ENCODE results near the gene PRR29.
"Not testable (repeated sequence)": the region's sequence is repeated elsewhere in the genome, so short reads cannot be mapped to it uniquely, and the experiment has no call there.

Gene PRR29

DNA sequence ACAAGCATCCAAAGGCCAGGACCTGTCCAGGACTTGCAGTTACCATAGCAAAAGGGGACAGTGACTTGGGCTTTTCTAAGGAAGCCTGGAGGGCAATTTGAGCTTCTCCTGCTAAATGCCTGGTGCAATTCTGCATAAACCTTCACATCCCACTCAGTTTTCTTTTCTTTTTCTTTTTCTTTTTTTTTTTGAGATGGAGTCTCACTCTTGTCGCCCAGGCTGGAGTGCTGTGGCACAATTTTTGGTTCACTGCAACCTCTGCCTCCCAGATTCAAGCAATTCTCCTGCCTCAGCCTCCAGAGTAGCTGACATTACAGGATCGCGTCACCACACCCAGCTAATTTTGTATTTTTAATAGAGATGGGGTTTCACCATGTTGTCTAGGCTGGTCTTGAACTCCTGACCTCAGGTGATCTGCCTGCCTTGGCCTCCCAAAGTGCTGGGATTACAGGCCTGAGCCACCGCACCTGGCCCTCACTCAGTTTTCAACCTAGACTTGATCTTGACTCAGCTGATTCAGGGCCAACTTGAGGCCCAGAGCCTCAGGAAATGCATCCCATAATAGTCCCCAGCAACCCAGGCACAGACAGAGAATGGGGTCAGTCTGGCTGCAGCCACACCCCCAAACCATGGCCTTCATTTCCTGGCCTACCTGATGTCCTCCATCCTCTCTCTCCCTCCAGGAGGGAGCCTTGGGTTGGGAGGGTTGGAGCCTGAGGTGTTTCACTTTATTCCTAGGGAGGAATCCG, 9.1 kb downstream of the PRR29 start:
- DNase-seq (ENCODE audit: extremely low spot score, insufficient read length, low read depth); FAIRE-seq: not testable (repeated sequence)

DNA sequence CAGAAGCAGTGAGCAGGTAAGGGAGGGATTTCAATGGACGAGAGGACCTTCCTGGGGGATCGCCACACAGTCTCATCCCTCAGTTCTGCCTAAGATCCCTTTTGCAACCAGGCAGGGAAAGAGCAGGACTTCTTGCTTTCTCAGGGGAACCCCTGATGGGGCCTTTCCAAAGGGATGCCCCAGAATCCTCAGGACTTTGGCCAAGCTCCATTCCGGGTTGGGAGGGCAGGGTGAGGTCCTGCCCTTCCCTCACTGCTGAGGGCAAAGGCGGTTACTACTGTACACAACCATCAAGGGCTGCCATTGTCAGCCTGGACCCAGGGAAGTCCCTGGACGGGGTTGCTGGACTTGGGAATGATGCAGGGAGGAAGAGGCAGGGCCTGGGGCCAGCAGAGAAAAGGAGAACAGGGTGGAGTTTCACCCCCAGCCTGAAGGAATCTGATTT, 9.7 kb downstream of the PRR29 start:
- no peak for FAIRE-seq
- no peak for DNase-seq (ENCODE audit: extremely low spot score, insufficient read length, low read depth)

DNA sequence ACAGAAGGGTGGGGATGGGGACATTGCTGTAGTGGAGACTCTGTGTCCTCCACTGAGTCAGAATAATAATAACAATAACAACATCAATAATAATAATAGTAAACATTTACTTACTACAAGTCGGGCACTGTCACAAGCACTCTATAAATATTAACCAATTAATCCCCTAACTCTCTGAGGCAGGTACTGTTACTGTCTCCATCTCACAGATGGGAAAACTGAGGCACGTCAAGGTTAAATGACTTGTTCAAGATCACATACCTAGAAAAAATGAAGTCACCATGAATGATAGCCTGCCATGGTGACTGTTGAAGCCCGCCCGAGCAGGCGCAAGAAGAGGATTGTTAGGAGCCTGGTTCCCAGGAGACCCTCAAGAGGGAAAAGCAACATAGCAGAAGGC, 10.2 kb downstream of the PRR29 start:
- FAIRE-seq, result no peak
- no peak for DNase-seq (ENCODE audit: extremely low spot score, insufficient read length, low read depth)

DNA sequence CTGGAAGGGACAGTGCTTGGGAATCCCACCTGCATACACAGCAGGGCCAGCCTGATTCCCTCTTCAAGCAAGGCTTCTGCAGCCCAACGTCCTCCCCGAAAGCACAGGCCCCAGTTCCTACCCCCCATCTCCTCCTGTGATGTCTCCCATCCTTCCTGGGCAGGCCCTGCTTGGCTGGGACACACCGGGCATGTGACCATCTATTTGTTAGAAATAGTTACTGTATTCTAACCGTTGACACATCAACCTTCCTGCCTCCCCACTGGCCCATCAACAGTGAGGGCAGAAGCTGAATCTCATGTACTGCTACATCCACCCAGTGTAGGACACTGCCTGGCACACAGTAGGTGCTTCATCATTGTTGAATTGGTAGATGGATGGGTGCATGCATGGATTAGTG, 10.7 kb downstream of the PRR29 start:
- DNase-seq (ENCODE audit: extremely low spot score, insufficient read length, low read depth) (no peak), FAIRE-seq (no peak)

DNA sequence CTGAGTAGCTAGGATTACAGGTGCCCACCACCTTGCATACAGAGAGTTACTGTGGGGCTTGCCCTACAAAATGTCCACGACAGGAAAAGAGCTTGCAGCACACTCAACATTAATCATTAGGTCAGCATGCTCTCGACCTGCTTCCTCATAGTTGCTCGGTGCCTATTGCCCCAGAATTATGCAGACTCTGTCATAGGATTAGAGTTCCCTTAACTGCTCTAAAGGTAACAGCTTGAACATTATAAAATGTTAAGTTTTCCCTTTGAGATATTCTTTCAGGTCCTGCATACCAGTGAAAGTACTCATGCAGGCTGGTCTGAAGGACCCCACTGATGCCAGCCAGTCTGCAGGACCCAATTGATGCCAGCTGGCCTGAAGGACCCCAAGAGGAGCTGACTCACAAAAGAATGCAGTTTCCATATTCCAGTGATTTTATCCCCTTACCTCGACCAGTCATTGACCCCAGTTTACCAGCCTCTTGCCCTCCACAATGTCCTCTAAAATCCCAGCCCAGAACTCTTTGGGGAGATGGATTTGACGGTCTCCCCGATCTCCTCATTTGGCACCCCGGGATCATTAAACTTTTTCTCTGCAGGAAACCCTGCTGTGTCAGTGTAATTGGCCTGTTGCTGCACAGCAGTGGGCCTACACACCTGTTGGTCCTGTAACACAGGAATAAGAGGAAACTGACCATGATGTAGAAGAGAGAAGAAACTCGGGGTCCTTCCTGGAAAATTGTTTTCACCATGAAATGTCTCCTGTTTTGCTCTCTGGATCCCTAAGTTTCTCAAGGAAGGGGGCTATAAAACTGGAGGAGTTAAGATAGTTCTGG, 11.6 kb downstream of the PRR29 start:
- DNase-seq (ENCODE audit: extremely low spot score, insufficient read length, low read depth), result no peak
- no peak for FAIRE-seq

DNA sequence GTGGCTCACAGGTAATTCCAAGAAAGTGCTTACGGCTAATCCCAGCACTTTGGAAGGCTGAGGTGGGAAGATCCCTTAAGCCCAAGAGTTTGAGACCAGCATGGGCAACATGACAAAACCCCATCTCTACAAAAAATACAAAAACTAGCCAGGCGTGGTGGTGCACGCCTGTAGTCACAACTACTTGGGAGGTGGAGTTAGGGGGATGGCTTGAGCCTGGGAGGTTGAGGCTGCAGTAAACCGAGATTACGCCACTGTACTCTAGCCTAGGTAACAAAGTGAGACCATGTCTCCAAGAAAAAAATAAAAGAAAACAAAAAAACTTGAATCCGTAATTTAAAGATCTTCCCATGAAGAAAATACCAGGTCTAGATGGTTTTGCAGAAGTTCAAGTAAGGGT, 17.3 kb downstream of the PRR29 start:
- FAIRE-seq, result no peak

DNA sequence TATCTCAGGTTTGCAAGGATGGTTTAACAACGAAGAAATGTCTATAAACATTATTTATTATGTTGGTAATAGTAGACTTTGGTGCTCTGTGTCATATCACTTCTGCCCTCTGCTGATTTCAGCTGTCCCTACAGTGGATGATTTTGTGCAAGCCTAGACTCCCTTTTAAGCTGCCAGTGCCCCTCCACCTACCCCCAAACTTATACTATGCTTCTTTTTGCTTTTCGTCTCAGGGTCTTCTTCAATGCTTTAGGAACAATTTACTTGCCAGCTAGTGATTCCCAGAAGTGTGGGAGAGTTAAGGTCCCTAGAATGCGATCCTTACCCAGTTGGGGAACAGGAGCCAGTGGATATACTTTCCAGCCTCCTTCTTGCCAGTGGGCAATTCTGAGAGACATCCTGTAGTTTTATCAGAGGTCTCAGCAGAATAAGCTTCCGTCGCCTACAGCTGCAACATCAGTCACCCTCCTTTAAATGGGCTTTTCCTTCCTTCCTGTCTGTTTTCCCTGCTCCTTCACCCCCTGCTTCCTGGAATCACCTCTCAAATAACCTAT, 18.2 kb downstream of the PRR29 start:
- DNase-seq (ENCODE audit: extremely low spot score, insufficient read length, low read depth), result no peak
- peak; percentile 35 for FAIRE-seq

More for the DNA sequence above, 17.3 kb downstream of the PRR29 start:
- no peak for DNase-seq (ENCODE audit: extremely low spot score, insufficient read length, low read depth)

DNA sequence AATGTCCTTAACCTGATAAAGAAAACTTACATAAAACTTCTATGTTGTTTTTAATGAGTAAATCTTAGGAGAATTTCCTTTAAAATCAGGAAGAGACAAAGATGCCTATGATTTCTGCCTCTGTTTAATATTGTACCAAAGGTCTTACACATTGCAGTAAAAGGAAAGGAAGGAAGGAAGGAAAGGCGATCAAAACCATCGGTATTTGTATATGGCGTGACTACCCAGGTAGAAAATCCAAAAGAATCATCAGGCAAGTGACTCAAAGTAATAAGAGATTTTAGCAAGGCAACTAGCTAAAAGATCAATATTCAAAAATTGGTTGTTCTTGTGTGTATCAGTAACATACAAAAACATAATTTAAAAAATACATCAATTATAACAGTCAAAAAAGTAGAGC, 18.8 kb downstream of the PRR29 start:
- FAIRE-seq, result no peak

DNA sequence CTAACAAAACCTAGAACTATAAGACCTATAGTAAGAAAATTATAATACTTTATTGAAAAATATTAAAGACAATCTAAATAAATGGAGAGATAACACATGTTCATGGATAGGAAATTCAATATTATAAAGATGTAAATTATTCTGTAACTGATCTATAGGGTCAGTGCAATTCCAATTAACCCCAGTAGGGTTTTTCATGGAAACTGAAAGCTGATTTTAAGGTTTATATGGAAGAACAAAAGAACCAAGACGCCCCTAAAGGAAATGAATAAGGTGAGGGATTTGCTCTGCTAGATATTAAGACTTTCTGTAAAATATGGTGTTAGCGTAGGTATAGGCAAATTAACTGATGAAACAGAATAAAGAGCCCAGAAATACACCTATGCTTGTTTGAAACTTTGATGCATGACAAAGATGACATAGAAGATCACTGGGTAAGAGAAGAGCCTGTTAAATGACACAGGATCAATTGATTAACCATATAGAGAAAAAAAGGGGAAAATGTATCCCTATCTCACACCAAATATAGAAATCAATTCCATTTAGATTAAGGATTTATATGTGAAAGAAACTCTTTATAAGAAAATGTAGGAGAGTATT, 19.3 kb downstream of the PRR29 start:
- DNase-seq (ENCODE audit: extremely low spot score, insufficient read length, low read depth), result no peak
- no peak for FAIRE-seq

More for the DNA sequence above, 18.8 kb downstream of the PRR29 start:
- no peak for DNase-seq (ENCODE audit: extremely low spot score, insufficient read length, low read depth)

DNA sequence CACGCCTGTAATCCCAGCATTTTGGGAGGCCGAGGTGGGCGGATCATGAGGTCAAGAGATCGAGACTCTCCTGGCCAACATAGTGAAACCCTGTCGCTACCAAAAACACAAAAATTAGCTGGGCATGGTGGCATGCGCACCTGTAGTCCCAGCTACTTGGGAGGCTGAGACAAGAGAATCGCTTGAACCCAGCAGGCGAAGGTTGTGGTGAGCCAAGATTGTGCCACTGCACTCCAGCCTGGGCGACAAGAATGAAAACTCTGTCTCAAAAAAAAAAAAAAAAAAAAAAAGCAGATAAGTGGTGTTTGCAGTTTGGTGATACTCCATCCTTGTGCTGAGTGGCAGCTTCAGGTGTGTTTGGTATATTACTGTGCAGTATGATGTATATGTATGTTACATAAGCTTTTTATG, 21.4 kb downstream of the PRR29 start:
- not testable (repeated sequence) for DNase-seq (ENCODE audit: extremely low spot score, insufficient read length, low read depth); FAIRE-seq

DNA sequence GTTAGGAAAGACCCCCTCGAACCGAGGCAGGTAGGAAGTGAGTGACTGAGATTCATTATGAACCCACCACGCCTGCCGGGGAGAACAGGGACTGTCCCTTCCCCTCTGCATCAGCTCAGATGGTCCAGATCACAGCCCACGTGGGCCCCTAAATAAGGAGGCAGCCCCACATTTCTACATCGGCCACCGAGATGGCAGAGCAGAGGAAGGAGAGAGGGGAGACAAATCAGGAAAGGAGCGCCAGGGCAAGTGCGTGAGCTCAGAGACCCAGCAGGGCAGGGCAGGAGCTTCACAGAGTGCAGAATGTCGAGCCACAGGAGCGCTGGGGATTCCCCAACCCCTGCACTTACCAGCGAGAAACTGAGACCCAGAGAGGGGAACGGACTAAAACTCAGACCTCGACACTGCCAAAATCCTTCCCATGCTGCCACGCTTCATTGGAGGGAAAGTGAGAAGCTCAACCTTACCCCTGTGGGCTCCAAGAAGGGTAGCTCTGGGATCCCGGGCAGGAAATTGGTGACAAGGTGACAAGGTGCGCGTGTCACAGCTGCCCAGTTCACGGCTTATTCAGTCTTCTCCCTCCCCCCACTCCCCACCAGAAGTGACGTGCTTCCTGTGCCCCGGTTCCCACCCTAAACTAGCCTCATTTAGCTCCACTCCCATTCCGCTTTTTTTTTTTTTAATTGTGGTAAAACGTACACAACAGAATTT, 22.1 kb downstream of the PRR29 start, which contains the start of gene ICAM2:
Gene ICAM2, minus strand, starts transcription at position 578 of the 711 bp plus-strand sequence. CDS start 13,942 bp downstream, outside the sequence.
- peak; percentile 78 for FAIRE-seq
- DNase-seq (ENCODE audit: extremely low spot score, insufficient read length, low read depth), result peak; percentile 55

DNA sequence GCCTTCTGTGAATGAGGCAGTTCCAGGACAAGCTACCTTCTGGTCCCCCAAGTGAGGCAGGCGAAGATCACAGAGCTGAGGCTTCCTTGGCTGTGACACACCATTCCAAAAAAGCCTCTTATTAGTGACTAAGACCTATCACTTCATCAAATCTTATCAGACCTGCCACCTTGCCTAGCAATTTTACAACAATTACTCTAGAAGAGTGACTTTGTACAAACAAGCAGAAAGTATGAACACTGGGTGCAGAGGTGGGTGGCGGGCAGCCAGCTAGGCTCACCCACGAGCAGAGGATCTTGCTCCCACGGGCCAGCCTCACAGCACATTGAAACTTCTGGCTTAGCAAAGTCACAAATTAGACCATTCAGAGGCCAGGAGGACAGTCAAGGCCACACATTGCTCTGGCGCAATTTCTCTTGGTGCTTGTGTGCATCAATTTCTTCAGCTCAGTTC, 24.5 kb downstream of the PRR29 start:
- FAIRE-seq (no peak), DNase-seq (ENCODE audit: extremely low spot score, insufficient read length, low read depth) (no peak)

DNA sequence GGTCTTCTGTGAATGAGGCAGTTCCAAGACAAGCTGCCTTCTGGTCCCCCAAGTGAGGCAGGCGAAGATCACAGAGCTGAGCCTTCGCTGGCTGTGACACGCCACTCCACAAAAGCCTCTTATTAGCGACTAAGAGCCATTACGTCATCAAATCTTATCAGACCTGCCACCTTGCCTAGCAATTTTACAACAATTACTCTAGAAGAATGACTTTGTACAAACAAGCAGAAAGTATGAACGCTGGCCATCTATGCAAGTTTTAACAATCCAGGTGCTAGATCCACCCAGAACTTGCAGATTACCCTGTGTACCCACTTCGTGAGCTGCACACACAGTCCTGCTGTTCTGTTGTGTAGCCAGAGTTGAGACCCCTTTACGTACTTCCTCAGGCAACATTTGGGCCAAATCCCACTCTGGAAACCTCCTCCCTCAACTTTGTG, 26.1 kb downstream of the PRR29 start:
- no peak for FAIRE-seq
- DNase-seq (ENCODE audit: extremely low spot score, insufficient read length, low read depth), result no peak

DNA sequence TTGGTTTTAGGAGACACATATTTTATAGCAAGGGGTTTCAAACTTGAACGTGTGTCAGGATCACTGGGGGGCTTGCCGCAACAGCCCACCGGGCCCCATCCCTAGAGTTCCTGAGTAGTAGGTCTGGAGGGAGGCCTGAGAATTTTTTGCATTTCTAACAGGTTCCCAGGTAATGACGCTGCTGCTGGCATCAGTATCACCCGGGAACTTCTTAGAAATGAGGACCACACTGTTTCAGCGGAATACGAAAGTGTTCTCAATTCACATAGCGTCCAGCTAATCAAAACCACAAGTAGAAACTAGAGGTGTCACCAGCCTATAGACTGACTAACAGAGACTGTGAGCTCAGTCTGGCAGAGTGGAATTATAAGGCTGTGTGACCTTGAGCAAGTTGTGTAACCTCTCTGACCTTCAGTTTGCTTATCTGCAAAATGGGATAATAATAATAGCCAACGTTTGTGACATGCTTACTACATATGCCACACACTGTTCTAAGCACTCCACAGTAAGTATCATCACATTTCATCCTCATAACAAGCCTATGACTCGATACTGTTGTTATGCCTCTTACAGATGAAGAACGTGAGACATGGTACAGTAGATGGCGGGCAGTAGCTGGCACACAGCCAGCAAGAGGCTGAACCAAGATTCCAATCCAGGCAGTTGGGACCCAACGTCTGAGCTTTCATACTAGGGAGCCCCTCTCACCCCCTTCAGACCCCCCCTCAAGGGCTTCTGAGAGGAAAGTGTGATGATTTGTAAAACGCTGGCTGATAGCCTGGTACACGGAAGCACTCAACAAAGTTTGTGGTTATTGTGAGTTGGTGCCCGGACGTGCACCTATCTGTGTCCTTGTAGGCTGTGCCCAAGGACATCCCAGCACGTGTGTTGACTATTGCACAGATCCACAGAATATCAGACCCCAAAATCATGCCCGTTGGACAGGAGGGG, 26.9 kb downstream of the PRR29 start:
- FAIRE-seq, result no peak

DNA sequence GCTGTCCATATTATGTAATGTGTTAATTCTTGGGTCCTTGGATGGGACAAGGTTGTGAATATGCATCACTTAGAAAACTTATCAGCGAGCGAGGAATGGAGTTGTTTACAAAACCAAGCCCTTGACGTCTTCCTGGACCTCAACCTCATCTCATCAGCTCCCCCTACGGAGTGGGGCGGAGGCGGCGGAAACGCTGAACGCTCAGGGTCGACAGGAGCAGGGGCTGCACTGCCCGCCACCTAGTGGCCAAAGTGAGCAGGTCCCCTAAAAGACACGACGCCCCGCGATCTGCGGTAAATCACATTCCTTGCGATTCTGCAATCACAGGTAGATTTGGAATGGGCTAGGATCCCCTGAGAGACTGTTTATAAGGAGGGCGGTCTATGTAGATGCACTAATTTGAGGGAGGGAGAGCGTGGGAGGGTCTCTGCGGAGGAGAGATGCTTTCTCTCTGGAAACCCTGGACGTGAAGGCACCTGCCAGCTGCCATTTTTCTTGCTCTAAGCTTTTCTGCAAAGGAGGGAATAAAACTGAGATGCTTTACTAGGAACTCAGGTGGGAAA, 27.7 kb downstream of the PRR29 start:
- DNase-seq (ENCODE audit: extremely low spot score, insufficient read length, low read depth) (peak; percentile 61), FAIRE-seq (peak; percentile 81)

More for the DNA sequence above, 26.9 kb downstream of the PRR29 start:
- no peak for DNase-seq (ENCODE audit: extremely low spot score, insufficient read length, low read depth)

DNA sequence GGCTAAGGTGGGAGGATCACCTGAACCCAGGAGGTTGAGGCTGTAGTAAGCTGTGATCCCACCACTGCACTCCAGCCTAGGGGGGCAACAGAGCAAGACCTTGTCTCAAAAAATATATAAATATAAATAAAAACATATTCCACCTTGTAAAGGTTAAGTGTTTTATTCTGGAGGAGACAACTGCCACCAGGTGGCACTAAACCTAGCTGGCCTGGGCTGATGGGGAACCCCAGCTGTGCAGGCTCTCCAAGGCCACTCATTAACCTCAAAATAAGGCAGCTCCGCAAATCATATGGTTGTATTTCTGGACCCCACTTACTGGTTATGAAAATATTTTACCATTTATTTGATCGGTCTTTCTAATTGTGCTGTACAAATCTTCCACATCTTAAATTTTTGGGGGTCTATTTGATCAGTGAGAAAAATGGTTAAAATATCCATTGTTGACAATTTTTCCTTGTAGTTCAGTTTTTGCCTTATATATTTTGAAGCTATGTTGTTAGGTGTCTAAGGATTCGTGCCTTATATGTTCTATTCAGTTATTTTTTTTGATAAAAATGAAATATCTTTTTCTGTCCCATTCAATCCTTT, 30.8 kb downstream of the PRR29 start:
- FAIRE-seq, result peak; percentile 72
- peak; percentile 40 for DNase-seq (ENCODE audit: extremely low spot score, insufficient read length, low read depth)

DNA sequence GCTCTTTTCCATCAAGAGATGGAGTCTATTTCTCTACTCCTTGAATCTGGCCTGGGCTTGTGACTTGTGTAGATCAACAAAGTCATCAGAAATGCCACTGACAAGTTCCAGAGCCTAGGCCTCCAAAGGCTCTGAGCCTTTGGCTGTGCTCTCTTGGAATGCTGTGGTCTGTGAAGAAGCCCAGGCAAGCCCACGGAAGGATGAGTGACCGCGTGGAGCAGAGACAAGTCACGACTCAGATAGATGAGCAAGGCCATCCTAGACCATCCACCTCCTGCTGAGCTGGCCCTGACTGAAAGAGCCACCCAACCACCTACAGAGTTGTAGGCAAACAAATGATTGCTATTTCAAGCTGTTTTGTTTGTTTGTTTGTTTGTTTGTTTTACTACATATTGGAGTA, 33.9 kb downstream of the PRR29 start:
- DNase-seq (ENCODE audit: extremely low spot score, insufficient read length, low read depth) (no peak), FAIRE-seq (no peak)

Measured in GM18507 (cell line).